ENCODE data around the gene EEF1G.
"Not testable (repeated sequence)": the region's sequence is repeated elsewhere in the genome, so short reads cannot be mapped to it uniquely, and the experiment has no call there.

EEF1G gene

GRCh38 chr11:62575837-62576236 is 2.1 kb upstream of the EEF1G start:
- DNase-seq: no peak

DNA sequence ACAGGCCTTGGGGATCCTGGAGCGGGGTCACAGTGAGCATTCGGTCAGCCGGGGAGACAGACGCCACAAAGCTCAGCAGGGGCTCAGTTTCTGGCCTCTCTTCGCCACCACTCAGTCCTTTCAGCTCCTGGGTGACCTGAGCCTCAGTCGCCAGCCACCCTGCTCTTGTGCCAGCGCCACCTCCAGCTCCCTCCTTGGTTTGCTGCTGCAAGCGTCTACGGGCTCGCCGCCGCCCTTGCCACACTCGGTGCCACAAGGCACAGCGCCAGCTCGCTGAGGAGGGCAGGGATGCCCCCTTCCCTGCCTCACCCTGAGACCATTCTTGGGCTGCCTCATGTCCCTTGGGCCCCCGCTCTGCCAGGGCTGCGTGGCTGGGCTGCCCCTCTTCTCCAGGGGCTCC is 1.5 kb upstream of the EEF1G start:
- no peak for DNase-seq

DNA sequence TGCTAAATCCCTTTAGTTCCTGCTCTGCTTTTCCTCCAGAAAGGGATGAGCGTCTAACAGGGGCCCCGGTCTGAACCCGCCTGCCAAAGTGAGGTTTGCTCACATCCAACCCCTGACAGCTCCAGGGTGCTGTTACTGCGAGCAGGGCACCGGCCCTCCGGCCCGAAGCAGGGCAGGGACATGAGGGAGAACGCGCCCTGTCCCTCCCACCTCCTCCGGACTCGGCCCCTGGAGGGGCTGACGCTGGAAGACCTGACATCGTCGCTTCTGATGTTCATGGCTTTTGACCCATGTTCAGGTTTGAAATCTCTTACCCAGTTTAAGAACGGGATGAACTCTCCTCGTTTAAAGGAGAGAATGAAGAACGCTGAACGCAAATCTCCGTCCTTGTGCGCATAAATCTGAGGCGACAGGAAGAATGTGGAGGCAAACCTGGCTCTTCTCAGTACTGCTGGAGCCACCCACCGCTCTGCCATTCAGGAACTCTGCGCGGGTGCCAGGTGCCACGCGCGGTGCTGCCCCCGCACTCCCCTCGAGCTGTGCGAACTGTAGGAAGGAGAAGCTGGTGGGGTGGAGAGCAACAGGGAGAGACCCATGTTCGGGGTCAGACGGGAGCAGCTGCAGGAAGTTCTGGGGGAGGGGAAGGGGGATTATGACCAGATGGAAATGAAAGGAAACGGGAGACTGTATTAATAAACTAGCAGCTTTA is 826 bp upstream of the EEF1G start:
- DNase-seq: no peak

- DNase-seq: no peak
Measured at GRCh38 chr11:62573006-62573591, 592 bp downstream of the EEF1G start.

GRCh38 chr11:62572431-62572830 is 1.3 kb downstream of the EEF1G start:
- no peak for DNase-seq

- not testable (repeated sequence) for DNase-seq
Measured at GRCh38 chr11:62571493-62571892, 2.2 kb downstream of the EEF1G start.

- DNase-seq: not testable (repeated sequence)
Measured at GRCh38 chr11:62570903-62571302, 2.8 kb downstream of the EEF1G start.

DNA sequence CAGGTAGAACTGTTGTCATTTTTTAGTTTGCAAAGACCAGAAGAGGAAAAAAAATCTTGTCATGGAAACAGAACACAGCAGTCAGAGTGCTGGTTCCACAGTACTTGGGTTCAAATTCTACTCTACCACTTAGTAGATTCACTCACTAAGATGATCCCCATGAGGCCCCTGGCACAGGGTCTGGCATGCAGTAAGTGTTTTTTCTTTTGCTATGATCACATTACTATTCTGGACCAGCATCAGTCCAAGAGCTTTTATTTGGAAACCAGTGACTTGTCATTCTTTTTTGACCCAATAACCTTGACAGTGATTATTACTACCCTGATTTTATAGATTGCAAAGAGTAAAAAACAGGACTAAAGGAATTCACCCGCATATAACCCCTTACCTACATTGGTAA is 4.1 kb downstream of the EEF1G start:
- no peak for DNase-seq

DNA sequence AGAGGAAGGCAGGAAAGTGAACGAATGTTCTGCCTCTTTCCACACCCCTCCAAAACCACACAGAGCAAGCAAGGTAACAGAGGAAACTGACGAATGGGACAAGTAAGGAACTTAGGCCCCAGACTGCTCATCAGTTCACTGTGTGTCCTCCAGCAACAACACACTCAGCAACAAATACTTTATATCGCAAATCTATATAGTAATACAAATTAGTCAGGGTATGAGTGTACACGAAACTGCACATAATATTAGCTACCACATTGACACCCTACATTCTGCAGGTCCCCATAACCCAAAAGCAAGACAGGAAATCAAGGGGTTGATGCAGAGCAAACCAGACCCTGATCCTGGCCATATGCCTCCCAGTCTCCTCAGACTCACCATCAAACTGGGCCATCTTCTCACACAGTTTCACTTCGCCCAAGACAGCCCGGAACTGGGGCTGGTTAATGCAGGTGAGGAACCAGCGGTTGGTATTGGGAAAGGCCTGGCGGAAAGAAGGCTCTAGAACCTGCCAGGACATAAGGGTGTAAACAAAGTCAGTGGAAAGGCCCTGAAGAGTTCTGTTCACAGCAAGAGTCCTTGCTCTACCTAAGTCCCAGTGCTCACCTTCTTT is 6.6 kb downstream of the EEF1G start:
- DNase-seq: no peak

DNA sequence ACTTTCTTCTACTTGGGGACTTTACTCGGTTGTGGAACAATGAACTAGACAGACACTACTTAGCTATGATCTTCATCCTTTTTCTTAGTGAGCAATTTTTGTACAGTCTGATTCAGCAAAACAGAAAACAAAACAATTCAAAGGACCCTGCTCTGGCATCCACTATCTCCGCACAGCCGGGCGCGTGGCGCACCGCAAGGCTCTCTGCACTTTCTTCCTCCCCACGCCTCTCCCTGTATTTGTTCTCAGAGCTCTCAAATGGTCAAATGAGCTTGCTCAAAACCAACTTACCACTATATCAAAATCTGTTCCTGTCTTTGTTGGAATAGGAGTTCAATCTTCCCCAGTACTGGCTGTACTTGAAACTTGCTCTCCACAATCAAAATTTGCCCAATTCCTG is 7.4 kb downstream of the EEF1G start:
- no peak for DNase-seq

GRCh38 chr11:62565100-62565802 is 8.4 kb downstream of the EEF1G start:
- no peak for DNase-seq

GRCh38 chr11:62561677-62562230 is 11.9 kb downstream of the EEF1G start:
- not testable (repeated sequence) for DNase-seq

DNA sequence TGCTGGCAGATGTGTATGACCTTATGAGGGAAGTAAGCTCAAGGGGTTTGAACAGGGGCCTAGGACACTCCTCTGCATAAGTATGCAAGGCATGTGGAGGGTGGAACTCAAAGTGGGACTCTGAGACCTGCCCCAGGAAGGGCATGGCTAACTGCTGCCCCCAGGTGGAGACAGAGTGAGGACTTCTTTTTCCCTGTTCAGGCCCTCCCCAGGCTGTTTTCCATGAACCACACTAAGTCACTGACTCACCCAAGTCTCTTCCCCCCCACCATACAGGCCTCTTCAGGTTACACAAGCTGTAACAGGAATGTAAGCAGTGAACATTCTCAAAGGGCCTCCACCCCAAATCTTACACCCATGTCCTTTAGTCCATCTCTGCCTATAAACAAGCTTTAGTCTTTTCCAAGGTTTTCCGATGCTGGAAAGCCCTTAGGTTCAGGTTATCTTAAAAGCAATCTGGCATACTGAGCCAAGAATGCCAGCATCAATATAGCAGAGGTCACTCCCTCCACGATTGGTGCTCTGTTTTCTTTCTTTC is 13.1 kb downstream of the EEF1G start:
- peak; percentile 46 for DNase-seq

GRCh38 chr11:62559626-62560025 is 14.1 kb downstream of the EEF1G start:
- DNase-seq: not testable (repeated sequence)

DNA sequence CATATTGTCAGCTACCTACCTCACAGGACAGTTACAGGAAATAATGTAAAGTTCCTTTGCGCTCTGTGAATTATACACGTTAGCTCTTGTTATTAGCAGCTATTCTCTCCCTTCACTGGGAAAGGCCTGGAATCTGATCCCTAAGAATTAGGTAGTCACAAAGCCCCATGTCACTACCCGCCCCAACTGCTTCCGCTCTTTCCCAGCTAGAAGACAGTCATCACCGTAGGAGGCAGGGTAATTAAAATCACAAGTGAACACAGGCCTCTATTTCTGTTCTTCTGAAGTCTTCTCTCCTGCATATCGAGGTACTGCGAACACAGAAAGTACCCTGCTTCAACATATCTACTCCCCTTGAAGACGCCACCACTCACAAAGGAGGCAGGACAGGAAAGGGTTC is 14.5 kb downstream of the EEF1G start:
- no peak for DNase-seq

DNA sequence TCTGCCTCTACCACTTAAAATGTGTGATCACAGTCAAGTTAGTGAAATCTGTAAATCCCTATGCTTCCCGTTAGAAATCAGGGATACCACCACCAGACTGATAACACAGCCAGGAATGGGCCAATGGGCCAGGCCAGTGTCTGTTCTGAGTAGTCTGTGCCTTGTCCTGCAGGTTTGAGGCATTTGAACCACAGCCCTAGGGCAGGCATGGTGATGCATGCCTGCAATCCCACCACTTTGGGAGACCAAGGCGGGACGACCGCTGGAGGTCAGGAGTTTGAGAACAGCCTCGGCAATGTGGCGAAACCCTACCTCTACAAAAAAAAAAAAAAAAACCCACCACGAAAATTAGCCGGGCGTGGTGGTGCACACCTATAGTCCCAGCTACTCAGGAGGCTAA is 15.0 kb downstream of the EEF1G start:
- DNase-seq: no peak

GRCh38 chr11:62556875-62557631 is 16.6 kb downstream of the EEF1G start:
- peak; percentile 71 for DNase-seq

DNA sequence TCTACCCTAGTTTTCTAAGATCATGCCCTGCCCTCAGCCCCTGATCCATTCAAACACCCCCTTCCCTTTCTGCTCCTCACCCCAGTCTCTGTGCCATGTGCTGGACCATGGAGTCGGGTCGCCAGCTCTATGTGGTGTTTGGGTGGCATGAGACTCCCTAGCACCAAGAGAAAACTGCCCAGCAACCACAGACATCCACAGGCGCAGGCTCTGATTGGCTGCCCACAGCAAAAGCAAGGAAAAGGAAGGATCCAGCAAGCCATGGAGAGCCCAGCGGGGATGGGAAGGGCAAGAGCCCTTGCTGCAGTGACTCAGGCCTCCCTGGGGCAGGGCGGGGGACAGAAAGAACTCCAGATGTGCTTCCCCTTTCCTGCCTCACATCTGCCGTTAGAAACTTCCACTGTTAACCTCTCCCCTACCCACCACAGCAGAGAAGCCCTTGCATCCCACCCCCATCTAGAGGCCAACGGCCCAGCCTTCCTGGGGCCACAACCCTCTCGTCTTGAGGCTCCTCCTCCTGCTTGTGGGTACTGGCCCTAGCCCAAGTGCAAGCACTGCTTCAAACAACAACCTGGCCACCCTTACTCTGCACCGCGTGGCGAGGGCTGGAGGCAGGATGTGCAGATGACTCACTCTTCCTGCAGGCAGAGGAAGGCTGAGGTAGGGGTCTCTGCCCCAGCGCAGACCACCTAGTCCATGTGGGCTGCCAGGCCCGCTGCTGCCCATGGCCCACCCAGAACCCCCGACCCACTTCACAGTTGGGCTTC is 17.4 kb downstream of the EEF1G start:
- peak; percentile 94 for DNase-seq

DNA sequence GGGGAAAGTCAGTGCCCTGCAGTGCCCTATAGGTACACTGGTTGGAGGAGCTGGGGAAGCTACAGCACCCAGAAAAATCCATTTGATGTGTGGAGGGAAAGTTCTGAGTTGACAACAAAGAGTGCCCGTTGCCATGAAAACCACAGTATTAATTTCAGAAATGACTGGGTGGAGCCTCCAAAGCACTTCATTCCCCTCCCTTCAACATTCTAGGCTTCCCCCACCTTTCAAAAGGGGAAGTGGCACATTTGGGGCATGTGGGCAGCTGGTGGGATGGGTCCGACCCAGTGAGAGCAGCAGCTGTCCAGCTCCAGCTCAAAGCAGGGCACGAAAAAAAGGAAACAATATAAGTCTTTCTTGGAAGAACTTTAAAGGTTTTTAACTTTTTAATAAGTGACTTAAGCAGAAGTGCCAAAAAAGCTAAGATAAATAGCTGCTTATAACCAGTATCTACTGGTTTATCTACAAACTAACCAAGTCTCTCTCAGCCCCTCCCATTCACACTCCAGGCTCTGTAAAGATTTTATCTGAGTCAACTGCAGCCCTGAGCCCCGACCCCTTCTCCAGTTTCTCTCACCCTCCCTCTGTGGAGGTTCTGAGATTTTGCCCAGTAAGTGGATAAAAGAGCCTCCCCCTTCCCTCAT is 18.1 kb downstream of the EEF1G start:
- peak; percentile 36 for DNase-seq

DNA sequence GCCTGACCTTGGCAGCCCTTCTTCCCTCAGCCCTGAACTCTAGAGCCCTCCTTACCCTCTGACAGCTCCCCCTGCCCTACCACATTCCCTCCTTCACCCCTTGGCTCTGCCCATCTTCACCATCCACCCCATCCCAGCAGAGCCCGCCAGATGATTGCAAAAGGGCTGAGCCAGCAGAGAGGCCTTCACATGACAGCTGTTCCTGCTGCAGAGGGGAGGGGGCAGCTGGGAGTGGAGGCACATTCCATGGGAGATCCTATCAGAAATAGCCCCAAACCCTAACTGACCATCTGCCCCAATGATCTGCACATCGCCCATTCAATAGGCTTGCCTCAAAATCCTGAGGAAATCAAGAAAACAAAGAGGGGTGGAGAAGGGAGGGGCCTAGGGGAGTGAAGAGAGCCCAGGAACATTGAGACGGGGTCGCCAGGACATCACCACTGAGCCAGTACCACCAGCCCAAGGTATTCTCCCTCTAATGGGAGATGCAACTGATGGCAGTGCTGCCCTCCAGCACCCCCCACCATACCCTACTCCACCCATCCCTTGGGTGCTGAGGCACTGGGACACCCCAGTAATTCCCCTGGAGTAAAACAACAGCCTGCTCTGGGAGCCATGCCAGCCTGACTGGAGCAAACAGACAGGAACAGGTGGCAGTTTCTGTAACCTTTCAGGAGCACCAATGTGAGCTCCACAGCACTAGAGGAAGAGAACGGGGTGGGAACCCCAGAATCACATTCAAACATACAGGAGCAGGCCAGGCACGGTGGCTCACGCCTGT is 19.1 kb downstream of the EEF1G start:
- no peak for DNase-seq

Data from GDM1 (cell line).